Kidney epithelial cell (primary cell): ENCODE results near the gene SIX2. TPM values are rescaled to one million over a fixed set of nuclear protein-coding genes. Genes with fewer than 3 reads are reported as not detected.

Experiments
- DNase-seq: peaks from one replicate; pipeline ENCODE4 v3.0.0-alpha.2; 2010; ENCODE audit warnings: low read depth
- H3K27me3 ChIP-seq: 2 replicates; pipeline ENCODE4 v1.6.0; 2011; ENCODE audit warnings: low read length; ENCODE audit not compliant: control insufficient read depth, insufficient read depth
- H3K36me3 ChIP-seq: 2 replicates; pipeline ENCODE4 v1.5.1; 2011; ENCODE audit warnings: low read length; ENCODE audit not compliant: control insufficient read depth, insufficient read depth
- H3K4me3 ChIP-seq: 2 replicates; pipeline ENCODE4 v1.5.1; 2011; ENCODE audit warnings: low read depth, mild to moderate bottlenecking, control low read depth, low read length
- CTCF ChIP-seq: IDR thresholded peaks from 2 replicates; pipeline ENCODE4 v1.5.1; 2011; ENCODE audit warnings: mild to moderate bottlenecking, moderate library complexity, low read length, control low read depth, inconsistent platforms; ENCODE audit not compliant: insufficient read depth, poor library complexity, severe bottlenecking
- total RNA-seq: library from RNA; depleted of rRNA; stranded (reverse); fragments of >200 nt; gene quantifications from 2 replicates; pipeline ENCODE4 v1.2.3, GENCODE V29; 2015

The SIX2 gene
- total RNA-seq, 1 donor from 2014 or later = 0.96 TPM

- H3K4me3 ChIP-seq = no peak overlapping the region
- DNase-seq = no peak
- TF ChIP-seq CTCF = no peak
- H3K27me3 ChIP-seq = peaks cover 17% of the 10 kb centered on the region
- no peaks in the 10 kb centered on the region for H3K36me3 ChIP-seq
Measured at GRCh38 chr2:44972771-44973535, 36.3 kb downstream of the SIX2 start.

- Histone ChIP-seq H3K27me3 (peaks cover 11% of the 10 kb centered on the region), H3K36me3 (no peaks in the 10 kb centered on the region), H3K4me3 (no peak overlapping the region)
- TF ChIP-seq CTCF = no peak
- no peak for DNase-seq
Measured at GRCh38 chr2:44970846-44971450, 38.3 kb downstream of the SIX2 start.

DNA sequence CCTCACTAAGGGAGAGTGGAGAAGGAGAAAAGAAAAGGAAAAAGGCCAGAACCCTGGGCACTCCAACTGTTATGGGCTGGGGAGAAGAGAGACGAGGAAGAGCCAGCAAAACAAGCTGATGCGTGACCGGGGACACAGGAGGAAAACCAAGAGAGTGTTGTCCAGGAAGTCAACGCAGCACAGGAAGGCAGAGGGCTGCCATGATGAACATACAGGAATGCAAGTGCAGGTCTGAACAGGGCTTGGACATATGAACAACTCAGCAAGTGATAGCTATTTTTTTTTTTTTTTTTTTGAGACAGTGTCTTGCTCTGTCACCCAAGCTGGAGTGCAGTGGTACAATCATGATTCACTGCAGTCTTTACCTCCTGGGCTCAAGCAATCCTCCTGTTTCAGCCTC lies 39.3 kb downstream of the SIX2 start:
- no peak for DNase-seq
- H3K27me3 ChIP-seq = peaks cover 11% of the 10 kb centered on the region
- no peaks in the 10 kb centered on the region for H3K36me3 ChIP-seq
- TF ChIP-seq CTCF = no peak
- no peak overlapping the region for H3K4me3 ChIP-seq

DNA sequence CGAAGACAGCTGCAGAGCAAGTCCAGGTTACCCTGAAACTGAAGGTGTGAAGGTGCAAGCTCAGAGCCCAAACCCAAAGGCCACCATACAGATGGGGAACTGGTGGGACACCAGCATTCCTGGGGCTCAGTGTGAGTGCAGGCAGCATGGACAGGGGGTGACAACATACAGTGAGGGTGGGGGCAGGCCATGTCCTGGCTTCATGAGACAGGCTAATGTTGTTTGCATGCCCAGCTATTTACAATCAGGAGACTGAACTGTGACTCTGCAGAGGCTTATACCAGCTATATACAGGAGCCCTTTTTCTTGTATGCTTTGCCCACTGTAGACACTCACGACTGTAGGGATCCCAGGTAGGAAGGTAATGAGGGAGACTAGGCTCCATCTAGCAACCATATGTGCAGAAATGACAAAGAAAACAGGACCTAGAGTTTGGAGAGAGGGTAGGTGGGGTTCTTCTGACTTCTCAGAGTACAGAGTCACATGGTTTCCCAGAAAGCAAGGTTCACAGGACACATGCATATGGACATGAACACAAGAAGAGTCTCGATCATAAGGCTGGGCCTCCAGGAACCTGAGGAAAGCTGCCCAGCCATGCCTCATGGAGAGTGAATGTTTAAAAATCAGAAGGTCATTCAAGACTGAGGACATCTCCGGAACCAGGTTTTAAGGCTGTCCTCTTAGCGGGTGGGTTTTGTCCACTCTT lies 41.4 kb downstream of the SIX2 start:
- Histone ChIP-seq H3K27me3 (peaks cover 8% of the 10 kb centered on the region), H3K4me3 (no peak overlapping the region), H3K36me3 (no peaks in the 10 kb centered on the region)
- TF ChIP-seq CTCF = no peak
- DNase-seq = no peak

DNA sequence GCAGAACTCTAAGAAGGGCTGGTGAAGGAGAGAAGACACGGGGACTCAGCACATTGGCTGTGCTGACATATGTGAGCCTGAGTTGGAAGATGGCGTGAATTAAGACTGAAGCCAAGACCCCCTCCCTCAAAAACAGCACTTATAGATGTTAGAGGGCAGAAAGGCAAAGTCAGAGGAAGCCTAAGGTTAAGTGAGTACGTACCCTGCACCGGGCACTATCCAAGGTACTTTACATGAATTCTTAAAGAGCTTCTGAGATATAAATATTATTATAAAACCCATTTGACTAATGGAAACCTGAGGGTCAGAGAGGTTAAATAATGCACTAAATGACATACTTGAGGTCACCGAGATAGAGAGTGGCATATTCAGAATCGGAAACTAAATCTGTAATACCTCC lies 42.2 kb downstream of the SIX2 start:
- TF ChIP-seq CTCF = no peak
- peaks cover 5% of the 10 kb centered on the region for H3K27me3 ChIP-seq

GRCh38 chr2:44965684-44966083 lies 43.6 kb downstream of the SIX2 start:
- Histone ChIP-seq H3K4me3 (no peak overlapping the region), H3K27me3 (peaks cover 7% of the 10 kb centered on the region), H3K36me3 (no peaks in the 10 kb centered on the region)
- DNase-seq = no peak
- no peak for TF ChIP-seq CTCF

More for the DNA sequence above, 42.2 kb downstream of the SIX2 start:
- Histone ChIP-seq H3K36me3 (no peaks in the 10 kb centered on the region), H3K4me3 (no peak overlapping the region)
- DNase-seq = no peak
